Endometrial microvascular endothelial cells (primary cell): ENCODE data around the gene PIK3R3. TPM values are rescaled to one million over a fixed set of nuclear protein-coding genes. Genes with fewer than 3 reads are reported as not detected.
"Not testable (repeated sequence)": the region's sequence is repeated elsewhere in the genome, so short reads cannot be mapped to it uniquely, and the experiment has no call there.

Experiments
- in situ Hi-C: cut with HindIII; loops from 2 replicates; pipeline ENCODE4 v1.10.0; 2017; ENCODE audit warnings: low sequenced_read_pairs, low pct_unique_long_range_greater_than_20kb; ENCODE audit errors: inconsistent ontology term
- total RNA-seq: library from RNA; depleted of rRNA; stranded (reverse); fragments of >200 nt; gene quantifications from one replicate; pipeline ENCODE4 v1.2.3, GENCODE V29; 2015; ENCODE audit errors: inconsistent ontology term

PIK3R3 gene
- total RNA-seq, 1 donor from 2014 or later, result 19.2 TPM

DNA sequence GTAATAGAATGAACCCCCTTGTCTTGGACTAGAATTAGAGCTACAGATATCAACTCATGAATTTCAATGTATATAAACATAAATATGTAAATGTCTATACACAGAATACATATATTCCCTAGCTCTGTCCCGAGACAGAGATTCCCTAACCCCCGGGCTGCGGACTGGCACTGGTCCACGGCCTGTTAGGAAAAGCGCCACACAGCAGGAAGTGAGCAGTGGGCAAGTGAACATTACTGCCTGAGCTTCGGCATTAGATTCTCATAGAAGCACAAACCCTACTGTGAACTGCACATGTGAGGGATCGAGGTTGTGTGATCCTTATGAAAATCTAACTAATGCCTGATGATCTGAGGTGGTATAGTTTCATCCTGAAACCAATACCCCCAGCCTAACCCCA, 51.2 kb downstream of the PIK3R3 start:
- in situ Hi-C loops, result no loop called here

DNA sequence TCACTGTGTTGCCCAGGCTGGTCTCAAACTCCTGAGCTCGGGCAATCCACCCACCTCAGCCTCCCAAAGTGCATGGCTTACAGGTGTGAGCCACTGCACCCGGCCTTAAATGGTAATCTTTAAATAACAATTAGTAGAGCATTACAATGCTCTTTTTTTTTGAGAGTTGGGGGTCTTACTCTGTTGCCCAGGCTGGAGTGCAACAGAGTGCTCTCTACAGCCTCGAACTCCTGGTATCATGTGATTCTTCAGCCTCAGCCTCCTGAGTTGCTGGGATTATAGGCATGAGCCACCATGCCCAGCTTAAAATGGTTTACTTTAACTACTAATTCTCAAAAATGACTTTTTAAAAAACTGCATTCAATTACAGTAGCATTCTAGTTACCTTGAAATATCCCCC, 52.2 kb downstream of the PIK3R3 start:
- in situ Hi-C loops, result no loop called here

DNA sequence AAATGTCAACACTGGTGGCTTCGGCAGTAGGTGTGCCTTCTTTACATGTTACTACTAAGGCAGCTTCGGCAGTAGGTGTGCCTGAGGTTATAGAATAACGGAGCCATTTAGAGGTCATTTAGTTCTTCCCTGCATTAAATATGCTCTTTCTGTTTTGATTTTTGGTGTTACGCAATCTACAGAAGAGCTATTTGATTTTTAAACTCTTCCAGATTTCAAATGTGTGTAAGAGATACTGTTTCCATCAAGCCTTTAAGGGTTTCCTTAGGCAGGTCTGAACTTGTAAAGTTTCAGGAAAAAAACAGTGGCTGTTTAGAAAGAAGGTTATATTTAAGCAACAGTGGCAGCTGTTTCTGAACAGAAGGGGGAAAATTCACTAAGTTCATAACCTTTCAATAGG, 54.8 kb downstream of the PIK3R3 start:
- in situ Hi-C loops, result no loop called here

DNA sequence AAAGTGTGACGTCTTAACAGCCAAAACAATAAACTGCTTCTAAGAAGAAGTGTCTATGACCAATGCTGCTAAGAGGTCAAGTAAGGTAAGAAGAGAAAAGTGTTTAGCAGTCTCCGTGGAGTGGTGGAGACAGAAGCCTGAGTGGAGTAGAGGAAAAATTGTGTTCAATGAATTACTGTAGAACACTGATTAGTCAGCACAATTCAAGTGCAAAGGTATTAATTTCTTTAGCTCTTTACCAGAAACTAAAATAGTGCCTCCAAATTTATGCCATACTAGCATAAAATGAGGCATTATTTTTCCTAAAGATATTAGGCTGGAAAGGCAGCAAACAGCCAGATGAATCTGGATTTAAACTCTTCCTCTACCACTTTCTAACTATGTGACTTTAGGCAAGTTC, 56.1 kb downstream of the PIK3R3 start:
- in situ Hi-C loops, result no loop called here

DNA sequence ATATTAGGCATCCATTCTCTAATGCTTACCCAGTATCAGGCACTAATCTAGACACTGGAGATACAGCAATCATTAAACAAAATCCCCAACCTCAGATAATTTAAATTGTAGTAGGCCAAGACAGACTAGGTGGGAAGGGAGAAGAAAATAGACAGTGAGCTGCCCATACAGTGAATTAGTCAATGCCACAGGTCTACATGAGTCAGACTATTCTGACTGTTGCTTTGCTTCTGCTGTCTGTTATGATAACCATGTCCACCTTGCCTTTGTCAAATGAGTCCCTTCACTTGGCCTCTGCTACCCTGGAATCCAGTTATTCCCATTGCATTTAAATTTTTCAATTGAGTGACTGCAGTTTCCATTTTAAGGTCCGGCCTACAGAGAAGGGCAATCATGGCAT, 59.5 kb downstream of the PIK3R3 start:
- in situ Hi-C loops, result no loop called here

DNA sequence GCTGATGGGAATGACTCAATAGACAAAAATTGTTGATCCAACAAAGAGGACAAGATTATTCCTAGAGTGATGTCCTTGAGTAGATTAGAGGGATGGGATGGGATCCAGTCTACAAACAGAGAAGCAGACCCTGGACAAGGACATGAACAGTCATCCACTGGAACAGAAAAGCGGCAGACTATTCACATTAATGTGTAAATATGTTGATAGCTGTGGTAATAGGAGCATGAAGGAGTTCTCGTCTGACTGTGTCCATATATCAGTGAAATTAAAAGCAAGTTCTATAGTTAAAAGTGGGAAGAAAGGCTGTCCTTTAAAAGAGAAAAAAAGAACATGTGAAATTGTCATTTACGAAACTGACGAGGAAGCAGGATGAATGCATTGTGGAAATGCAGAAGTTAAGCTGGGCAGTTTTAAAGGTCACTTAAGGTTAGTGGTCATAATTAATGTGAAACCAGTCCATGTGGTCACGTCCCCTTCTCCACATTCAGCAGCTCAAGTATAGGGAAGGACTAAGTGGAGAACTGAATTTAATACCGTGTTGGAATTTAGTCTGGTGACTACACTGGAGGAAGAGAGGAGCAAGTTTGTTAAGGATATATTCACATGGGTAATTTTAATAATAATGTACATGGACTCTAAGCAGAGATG, 62.1 kb downstream of the PIK3R3 start:
- in situ Hi-C loops, result no loop called here

DNA sequence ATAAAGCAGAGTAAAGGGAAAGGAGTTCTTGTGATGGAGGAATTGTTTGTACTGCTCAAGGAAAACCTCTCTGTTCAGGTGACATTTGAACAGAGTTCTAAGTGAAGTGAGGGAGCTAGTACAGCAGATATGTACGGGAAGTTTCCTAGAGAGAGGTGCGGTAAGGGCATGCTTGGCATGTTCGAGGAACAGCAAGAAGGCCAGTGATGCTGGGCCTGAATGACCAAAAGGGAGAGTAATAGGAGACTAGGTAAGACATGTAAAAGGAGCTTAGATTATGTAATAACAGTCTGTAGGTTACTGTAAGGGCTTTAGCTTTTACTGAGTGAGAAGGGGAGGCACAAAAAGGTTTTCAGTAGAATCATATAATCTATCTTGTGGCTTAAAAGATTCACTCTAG, 63.9 kb downstream of the PIK3R3 start:
- in situ Hi-C loops, result no loop called here

DNA sequence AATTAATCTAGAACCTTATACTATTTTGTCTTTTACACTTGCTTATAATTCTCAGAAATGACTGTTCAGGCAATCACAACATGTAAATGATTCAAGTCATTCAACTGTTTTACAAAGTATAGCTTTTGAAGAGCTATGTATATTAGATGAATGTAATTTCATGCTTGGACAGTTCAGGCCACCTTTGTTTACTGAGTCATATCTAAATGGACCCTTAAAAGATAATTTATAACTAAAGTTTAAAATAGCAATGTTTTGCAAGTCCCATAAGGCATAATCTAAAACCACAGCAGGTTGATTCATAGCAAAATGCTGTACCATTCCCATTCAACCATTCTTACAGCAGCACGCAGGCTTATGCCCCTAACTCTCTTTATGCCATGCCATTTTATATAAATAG, 64.8 kb downstream of the PIK3R3 start:
- in situ Hi-C loops, result no loop called here

DNA sequence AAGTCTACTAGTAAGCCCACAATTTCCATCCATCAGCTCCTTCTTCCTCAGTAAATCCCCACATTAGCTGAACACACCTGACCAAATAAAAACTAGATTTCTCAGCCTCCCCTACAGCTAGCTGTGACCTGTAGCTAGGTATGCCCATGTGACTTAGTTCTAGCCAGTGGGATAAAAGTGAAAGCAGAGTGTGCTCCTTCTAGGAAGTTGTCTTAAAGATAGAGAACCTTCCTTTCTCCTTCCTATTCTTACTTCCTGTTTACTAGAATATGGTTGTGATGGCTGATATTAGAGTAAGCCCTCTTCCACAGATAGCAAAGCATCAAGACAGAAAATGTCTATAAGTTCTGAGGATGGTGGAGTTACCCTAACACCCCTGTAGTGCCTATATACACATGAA, 67.0 kb downstream of the PIK3R3 start:
- in situ Hi-C loops, result no loop called here

DNA sequence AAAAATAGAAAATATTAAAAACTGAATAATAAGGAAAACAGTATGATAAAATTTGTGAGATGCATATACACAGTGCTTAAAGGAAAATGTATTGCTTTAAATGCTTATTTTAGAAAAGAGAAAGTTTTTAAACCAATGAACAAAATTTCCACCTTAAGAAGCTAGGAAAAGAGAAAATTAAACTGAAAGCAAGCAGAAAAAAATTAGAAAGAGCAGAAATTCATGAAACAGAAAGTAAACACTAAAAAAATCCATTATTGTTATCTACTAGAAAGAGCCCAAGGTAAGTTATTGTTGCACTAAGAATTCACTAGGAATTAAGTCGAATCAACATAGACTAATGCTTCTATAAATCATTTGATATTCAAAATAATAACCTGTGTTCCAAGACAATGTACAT, 67.7 kb downstream of the PIK3R3 start:
- in situ Hi-C loops, result no loop called here

DNA sequence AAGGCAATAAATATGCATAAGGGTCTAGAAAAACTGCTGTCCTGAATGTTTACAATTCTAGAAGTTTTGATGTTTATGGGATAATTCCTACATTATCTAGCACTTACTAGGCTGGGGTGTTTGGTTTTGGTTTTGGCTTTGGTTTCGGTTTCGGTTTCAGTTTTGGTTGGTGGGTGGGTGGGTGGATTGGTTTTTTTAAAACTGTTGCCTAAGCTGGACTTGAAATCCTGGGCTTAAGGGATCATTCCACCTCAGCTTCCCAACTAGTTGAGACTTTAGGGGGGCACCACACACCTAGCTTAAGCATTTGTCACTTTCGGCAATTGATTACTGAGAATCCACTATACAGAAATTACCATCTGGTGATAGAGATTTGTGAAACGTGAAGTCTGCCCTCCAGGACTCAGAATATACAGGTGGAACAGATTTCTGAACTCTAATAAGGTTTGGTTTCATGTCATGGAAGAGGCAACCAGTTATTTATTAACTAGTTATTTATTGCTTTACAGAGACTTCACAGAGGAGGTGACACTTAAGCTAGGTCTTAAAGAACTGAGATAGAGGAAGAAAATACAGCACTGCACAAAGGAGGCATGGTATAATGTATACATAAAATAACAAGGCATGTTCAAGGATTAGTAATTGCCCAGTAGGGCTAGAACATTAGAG, 69.6 kb downstream of the PIK3R3 start:
- in situ Hi-C loops, result no loop called here

DNA sequence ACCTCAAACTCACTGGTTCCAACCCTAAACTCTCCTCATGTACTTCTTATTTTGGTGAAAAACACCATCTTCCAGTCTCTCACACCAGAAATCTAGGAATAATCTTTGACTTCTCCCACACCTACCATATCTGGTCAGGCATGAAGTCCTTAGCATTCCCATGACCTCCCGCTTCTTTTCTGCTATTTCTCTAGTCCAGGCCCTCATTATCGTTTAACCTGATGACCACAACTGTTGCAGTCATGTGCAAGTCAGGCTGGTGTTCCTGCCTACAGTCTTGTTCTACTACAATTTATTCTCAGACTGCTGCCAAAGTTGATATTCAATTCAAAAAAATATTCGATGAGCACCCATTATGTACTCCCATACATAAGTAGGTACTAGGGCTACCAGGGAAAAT, 71.3 kb downstream of the PIK3R3 start:
- in situ Hi-C loops, result no loop called here

DNA sequence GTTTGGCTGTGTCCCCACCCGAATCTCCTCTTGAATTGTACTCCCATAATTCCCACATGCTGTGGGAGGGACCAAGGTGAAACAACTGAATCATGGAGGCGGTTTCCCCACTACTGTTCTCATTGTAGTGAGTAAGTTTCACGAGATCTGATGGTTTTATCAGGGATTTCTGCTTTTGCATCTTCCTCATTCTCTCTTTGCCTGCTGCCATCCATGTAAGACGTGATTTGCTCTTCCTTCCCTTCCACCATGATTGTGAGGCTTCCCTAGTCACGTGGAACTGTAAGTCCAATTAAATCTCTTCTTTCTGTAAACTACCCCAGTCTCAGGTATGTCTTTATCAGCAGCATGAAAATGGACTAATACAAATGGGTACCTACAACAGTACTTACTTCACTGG, 73.5 kb downstream of the PIK3R3 start:
- in situ Hi-C loops, result no loop called here

DNA sequence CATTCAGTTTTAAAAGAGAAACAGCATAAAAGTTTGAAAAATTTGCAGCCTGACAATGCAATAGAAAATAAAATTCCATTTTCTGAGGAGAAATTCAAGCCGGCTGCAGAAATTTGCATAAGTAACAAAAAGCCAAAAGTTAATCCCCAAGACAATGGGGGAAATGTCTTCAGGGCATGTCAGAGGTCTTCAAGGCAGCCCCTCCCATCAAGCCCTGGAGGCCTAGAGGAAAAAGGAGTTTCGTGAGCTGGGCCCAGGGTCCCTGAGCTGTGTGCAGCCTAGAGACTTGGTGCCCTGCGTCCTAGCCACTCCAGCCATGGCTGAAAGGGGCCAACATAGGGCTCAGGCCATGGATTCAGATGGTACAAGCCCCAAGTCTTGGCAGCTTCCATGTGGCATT, 74.6 kb downstream of the PIK3R3 start:
- in situ Hi-C loops, result no loop called here

DNA sequence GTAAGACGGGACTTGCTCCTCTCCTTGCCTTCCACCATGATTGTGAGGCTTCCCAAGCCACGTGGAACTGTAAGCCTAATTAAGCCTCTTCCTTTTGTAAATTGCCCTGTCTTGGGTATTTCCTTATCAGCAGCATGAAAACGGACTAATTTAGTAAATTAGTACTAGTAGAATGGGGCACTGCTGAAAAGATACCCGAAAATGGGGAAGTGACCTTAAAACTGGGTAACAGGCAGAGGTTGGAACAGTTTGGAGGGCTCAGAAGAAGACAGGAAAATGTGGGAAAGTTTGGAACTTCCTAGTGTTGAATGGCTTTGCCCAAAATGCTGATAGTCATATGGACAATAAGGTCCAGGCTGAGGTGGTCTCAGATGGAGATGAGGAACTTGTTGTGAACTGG, 75.2 kb downstream of the PIK3R3 start:
- in situ Hi-C loops, result not testable (repeated sequence)

DNA sequence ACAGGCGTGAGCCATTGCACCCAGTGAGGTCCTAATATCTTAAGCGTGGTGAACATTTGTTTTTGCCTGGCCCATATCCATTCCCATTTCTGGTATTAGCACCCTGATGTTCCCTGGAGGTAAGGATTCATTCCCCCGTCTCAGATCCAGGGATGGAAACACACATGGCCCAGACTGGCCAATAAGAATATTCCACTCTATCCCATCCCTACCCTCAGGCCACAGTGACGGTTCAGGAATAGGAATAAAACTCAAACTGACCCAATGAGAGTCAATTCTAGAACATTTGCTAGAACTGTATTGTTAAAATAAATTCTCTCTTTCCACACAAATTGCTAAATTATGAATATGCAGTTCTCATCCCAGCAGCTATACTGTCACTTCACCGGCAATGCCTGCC, 76.1 kb downstream of the PIK3R3 start:
- in situ Hi-C loops, result no loop called here

DNA sequence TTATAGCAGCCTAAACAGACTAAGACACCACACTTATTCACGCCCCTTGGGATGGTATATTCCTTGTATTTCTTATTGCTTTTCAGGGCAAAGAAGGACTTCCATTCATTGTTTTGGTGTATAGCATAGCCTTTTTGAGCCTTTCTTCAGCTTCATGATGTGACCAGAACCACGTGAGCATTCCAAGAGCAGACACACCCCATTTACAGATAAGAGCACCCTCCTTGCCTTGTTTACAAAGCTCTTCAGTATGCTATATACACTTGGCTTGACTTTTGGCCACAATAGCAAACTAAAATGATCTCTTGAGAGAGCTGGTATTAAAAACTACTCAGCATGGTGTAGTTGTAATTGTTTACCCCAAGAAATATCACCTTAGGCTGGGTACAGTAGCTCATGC, 78.7 kb downstream of the PIK3R3 start:
- in situ Hi-C loops, result no loop called here

DNA sequence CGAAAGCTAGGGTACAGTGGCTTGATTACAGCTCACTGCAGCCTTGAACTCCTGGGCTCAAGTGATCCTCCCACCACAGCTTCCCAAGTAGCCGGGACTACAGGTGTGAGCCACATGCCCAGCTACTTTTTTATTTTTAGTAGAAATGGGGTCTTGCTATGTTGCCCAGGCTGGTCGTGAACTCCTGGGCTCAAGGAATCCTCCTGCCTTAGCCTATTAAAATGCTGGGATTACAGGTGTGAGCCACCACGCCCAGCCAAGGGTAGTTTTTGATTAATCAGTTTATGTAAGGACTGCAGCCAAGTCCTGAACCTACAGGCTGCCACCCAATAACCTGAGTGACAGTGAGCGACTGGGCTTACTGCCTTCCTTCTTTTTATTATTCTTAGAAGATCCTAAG, 88.3 kb downstream of the PIK3R3 start:
- in situ Hi-C loops, result loop anchor here (25.0 kb wide), 1 partner anchor 143 kb away; the partner anchor contains the start of genes P3R3URF, POMGNT1 and TSPAN1

DNA sequence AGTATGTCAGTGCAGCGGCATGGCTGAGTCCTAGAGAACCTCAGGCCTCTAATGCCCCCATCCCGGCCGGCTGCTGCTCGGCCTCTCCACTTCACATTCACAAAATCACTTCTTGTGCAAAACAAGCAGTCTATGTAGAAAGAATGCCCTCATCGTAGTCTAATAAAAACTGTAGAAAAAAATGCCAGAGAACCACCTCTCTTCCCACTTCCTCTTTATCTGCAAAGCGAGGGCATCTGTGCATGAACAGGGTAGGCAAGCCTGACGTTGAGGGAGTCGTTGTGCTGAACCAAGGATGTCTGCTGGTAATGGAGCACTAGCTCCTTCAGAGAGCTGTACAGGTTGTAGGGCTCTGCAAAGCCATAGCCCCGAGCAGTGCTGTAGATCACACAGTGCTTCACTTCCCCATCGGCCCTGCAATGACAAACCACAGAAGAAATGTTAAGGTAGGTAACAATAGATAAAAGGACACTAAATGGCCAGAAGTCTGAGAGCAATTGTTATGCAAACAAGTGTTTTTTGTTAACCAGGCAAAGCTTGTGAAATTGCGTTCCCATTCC, 88.9 kb downstream of the PIK3R3 start:
- in situ Hi-C loops, result loop anchor here (25.0 kb wide), 1 partner anchor 144 kb away; the partner anchor contains the start of genes P3R3URF, POMGNT1 and TSPAN1

DNA sequence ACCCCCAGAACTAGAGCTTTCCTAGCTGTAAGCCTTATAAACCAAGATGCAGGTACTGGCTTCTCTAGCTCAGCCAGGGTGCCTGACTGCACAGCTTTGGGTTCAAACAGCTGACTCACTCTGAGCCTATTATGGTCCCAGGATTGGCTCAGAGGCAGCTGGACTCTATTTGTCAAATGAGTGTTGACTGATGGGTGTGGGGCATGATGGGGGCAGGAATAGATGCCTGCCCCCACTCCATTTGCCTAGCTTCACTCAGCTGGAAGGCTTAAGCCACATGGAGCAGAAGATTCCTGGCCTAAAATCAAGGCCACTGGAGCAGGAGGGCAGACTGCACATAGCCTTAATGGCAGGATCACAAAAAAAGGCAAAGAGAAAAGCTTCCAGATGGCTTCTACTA, 90.5 kb downstream of the PIK3R3 start:
- in situ Hi-C loops, result loop anchor here (25.0 kb wide), 1 partner anchor 145 kb away; the partner anchor contains the start of genes P3R3URF, POMGNT1 and TSPAN1
